SU-DHL-6 (cell line): Measurements from ENCODE around the gene MAN2B1.

Source experiments
- CTCF ChIP-seq: fragments of 200-600 bp; sonication (generic); IDR thresholded peaks from one replicate; pipeline ENCODE4 v1.5.1; 2017; ENCODE audit warnings: antibody characterized with exemption, mild to moderate bottlenecking, low read length, moderate library complexity; ENCODE audit not compliant: insufficient read depth, poor library complexity, severe bottlenecking
- EZH2phosphoT487 ChIP-seq: fragments of 200-600 bp; sonication (generic), shearing (Covaris generic); conservative IDR thresholded peaks from 2 replicates; pipeline ENCODE4 v1.6.1; 2018; ENCODE audit warnings: mild to moderate bottlenecking, antibody characterized with exemption, low read length, moderate library complexity, mixed read lengths

- TF ChIP-seq CTCF (no peak), EZH2phosphoT487 (no peak)
These were observed 29.9 kb downstream of the MAN2B1 start for GRCh38 chr19:12636631-12637030.
